Hepatocyte (in vitro differentiated cells): ENCODE data around the gene GTPBP1. TPM values are rescaled to one million over a fixed set of nuclear protein-coding genes. Genes with fewer than 3 reads are reported as not detected.

Experiments used
- DNase-seq: peaks from one replicate; pipeline ENCODE4 v3.0.0-alpha.2; 2016; ENCODE audit warnings: low spot score
- H2AFZ ChIP-seq: fragments of 200-600 bp; sonication (generic); 2 replicates; pipeline ENCODE4 v1.6.0; 2016; ENCODE audit warnings: antibody characterized with exemption, mild to moderate bottlenecking
- H3K27ac ChIP-seq: fragments of 200-600 bp; sonication (generic); 2 replicates; pipeline ENCODE4 v1.5.1; 2016; ENCODE audit warnings: mild to moderate bottlenecking
- H3K27me3 ChIP-seq: fragments of 200-600 bp; sonication (generic); 2 replicates; pipeline ENCODE4 v1.6.1; 2016
- H3K36me3 ChIP-seq: fragments of 200-600 bp; sonication (generic); replicated peaks from 2 replicates; pipeline ENCODE4 v1.5.1; 2016; ENCODE audit warnings: low read depth; ENCODE audit not compliant: insufficient read depth
- H3K4me1 ChIP-seq: fragments of 200-600 bp; sonication (generic); 2 replicates; pipeline ENCODE4 v1.5.1; 2016; ENCODE audit warnings: mild to moderate bottlenecking, moderate library complexity; ENCODE audit not compliant: insufficient read depth
- H3K4me2 ChIP-seq: fragments of 200-600 bp; sonication (generic); 2 replicates; pipeline ENCODE4 v1.6.0; 2016
- H3K4me3 ChIP-seq: fragments of 200-600 bp; sonication (generic); 2 replicates; pipeline ENCODE4 v1.5.1; 2016; ENCODE audit warnings: mild to moderate bottlenecking
- H3K79me2 ChIP-seq: fragments of 200-600 bp; sonication (generic); 2 replicates; pipeline ENCODE4 v1.6.0; 2017; ENCODE audit warnings: mild to moderate bottlenecking
- H3K9me2 ChIP-seq: fragments of 200-600 bp; sonication (generic); replicated peaks from 2 replicates; pipeline ENCODE4 v1.6.0; 2017; ENCODE audit warnings: mild to moderate bottlenecking; ENCODE audit not compliant: insufficient read depth
- H3K9me3 ChIP-seq: fragments of 200-600 bp; sonication (generic); 2 replicates; pipeline ENCODE4 v1.5.1; 2016; ENCODE audit warnings: low read depth, mild to moderate bottlenecking
- H4K20me1 ChIP-seq: fragments of 200-600 bp; sonication (generic); 2 replicates; pipeline ENCODE4 v1.6.0; 2016; ENCODE audit warnings: mild to moderate bottlenecking; ENCODE audit not compliant: insufficient read depth, poor library complexity, severe bottlenecking
- EZH2 ChIP-seq: fragments of 200-600 bp; sonication (generic); IDR thresholded peaks from 2 replicates; pipeline ENCODE4 v1.6.1; 2016; ENCODE audit warnings: antibody characterized with exemption, mild to moderate bottlenecking, borderline replicate concordance
- EZH2phosphoT487 ChIP-seq: fragments of 200-600 bp; sonication (generic); IDR thresholded peaks from one replicate; pipeline ENCODE4 v1.6.1; 2018; ENCODE audit warnings: antibody characterized with exemption, mild to moderate bottlenecking, low read depth, moderate library complexity; ENCODE audit not compliant: unreplicated experiment, severe bottlenecking
- WGBS: methylation state at CpG from one replicate; pipeline ENCODE4 v1.1.6; 2016; ENCODE audit warnings: low lambda C conversion rate; ENCODE audit errors: missing lambda C conversion rate; 5-methylcytosine and 5-hydroxymethylcytosine counted together
- polyA plus RNA-seq: library from polyadenylated mRNA; unstranded; fragments of >200 nt; fragmentation: Nextera tagmentation; extraction: Ambion mirVana; gene quantifications from 2 replicates; pipeline ENCODE4 v1.2.1, GENCODE V29; 2016
- total RNA-seq: library from RNA; depleted of rRNA; stranded (reverse); fragments of >200 nt; gene quantifications from 2 replicates; pipeline ENCODE4 v1.2.3, GENCODE V29; 2014
- TF ChIP-seq, protein P1 (sequence below): fragments of 200-600 bp; sonication (generic); IDR thresholded peaks from 2 replicates; pipeline ENCODE4 v1.5.1; 2016; ENCODE audit warnings: antibody characterized with exemption, mild to moderate bottlenecking; ENCODE audit not compliant: poor library complexity

GTPBP1 gene
- total and polyA plus RNA-seq, 2 experiments from 2014 or later: 28.6 to 36.8 TPM

DNA sequence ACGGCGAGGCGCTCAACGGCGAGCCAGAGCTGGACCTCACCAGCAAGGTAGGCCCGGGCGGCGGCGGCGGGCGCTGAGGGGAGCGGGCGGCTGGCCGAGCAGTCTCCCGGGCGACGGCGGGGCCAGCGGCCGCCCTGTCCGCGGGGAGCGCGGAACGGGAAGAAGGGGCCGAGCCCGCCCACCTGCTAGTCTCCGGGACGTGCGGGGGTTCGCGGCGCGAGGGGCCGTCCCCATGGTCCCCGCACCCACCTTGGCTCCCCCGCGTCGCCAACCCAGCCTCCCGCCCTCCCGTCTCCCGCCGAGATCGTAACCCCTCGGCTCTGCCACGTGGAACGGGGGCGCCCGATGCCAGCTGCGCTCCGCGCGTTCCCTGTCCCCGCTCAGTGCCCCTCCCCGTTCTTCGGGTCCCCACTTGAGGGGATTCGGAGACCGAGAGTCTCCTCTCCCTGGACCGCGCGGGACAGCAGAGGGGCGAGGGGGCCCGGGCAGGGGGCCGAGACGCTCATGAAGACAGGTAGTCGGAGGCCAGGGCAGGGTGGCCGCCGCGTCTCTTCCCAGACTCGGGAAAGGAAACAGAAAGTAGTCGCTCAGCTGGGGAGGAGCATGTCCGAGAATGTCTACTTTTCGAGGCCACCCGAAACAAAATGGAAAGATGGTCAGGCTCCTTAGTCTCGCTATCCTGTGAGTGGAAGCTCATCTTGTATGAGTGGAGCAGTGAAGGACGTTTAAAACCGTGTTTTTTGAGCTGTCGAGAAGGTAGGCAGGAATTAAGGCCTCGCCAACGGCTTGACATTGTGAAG lies 557 bp downstream of the GTPBP1 start:
- H3K9me2 ChIP-seq: no peaks in the 10 kb centered on the region
- no peak for TF ChIP-seq EZH2
- no peak for TF ChIP-seq EZH2phosphoT487
- TF ChIP-seq, protein P1, sequence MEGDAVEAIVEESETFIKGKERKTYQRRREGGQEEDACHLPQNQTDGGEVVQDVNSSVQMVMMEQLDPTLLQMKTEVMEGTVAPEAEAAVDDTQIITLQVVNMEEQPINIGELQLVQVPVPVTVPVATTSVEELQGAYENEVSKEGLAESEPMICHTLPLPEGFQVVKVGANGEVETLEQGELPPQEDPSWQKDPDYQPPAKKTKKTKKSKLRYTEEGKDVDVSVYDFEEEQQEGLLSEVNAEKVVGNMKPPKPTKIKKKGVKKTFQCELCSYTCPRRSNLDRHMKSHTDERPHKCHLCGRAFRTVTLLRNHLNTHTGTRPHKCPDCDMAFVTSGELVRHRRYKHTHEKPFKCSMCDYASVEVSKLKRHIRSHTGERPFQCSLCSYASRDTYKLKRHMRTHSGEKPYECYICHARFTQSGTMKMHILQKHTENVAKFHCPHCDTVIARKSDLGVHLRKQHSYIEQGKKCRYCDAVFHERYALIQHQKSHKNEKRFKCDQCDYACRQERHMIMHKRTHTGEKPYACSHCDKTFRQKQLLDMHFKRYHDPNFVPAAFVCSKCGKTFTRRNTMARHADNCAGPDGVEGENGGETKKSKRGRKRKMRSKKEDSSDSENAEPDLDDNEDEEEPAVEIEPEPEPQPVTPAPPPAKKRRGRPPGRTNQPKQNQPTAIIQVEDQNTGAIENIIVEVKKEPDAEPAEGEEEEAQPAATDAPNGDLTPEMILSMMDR: no peak
- peaks cover 22% of the 10 kb centered on the region for H3K4me1 ChIP-seq
- peak overlapping the region; percentile 83 for H3K27ac ChIP-seq
- H3K79me2 ChIP-seq: peaks cover 50% of the 10 kb centered on the region
- 1% methylated on average over 39 of the region's 80 CpGs for WGBS
- DNase-seq: peak; percentile 62
- H3K36me3 ChIP-seq: no peaks in the 10 kb centered on the region
- H2AFZ ChIP-seq: peak overlapping the region; percentile 43
- H3K4me3 ChIP-seq: peak overlapping the region; percentile 23
- no peaks in the 10 kb centered on the region for H3K9me3 ChIP-seq
- peaks cover 47% of the 10 kb centered on the region for H4K20me1 ChIP-seq
- no peaks in the 10 kb centered on the region for H3K27me3 ChIP-seq
- H3K4me2 ChIP-seq: peak overlapping the region; percentile 90

DNA sequence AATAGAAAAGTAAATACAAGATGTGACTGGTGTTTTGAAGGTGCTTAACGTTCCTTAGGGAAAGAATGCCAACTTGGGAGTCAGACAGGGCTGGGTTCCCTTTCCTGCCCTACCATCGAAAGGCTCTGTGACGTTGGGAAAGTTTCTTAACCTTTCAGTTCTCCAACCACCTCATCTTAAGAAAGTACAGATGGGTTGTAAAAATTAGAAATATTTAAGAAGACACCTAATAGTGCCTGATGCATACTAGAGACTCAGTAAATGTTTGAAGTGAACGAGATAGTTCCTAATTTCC lies 1.1 kb downstream of the GTPBP1 start:
- H3K27me3 ChIP-seq: no peaks in the 10 kb centered on the region
- peak overlapping the region; percentile 90 for H3K4me2 ChIP-seq
- WGBS: 8% methylated on average over 4 of the region's 4 CpGs
- H3K27ac ChIP-seq: peak overlapping the region; percentile 83
- no peak for DNase-seq
- no peaks in the 10 kb centered on the region for H3K9me2 ChIP-seq
- H3K79me2 ChIP-seq: peaks cover 56% of the 10 kb centered on the region
- no peaks in the 10 kb centered on the region for H3K9me3 ChIP-seq
- peaks cover 53% of the 10 kb centered on the region for H4K20me1 ChIP-seq
- peaks cover 18% of the 10 kb centered on the region for H3K4me1 ChIP-seq
- TF ChIP-seq, protein P1: no peak
- TF ChIP-seq EZH2 (no peak), EZH2phosphoT487 (no peak)
- peak overlapping the region; percentile 23 for H3K4me3 ChIP-seq
- H3K36me3 ChIP-seq: no peaks in the 10 kb centered on the region
- H2AFZ ChIP-seq: peak overlapping the region; percentile 43

DNA sequence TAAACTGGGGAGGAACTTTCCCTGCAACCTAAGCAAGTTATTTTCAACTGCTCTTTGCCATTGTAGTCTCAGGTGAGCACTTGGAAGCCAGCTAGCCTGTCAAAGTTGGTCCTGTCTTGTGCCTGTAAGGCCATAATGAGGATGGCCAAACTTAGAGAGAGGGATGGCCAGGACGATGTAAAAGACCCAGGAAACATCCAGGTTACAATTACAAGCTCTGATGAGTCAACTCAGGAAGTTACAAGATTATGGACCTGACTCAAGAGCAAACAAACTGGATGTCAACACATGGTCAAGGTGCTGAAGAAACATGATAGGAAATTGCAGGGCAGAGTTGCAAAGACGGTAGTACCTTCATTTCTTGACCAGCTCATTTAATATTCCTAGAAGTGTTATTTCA lies 1.6 kb downstream of the GTPBP1 start:
- Histone ChIP-seq H3K4me2 (peak overlapping the region; percentile 90), H3K9me2 (no peaks in the 10 kb centered on the region), H3K4me1 (peaks cover 18% of the 10 kb centered on the region), H3K27ac (peak overlapping the region; percentile 83), H4K20me1 (peaks cover 58% of the 10 kb centered on the region), H3K27me3 (no peaks in the 10 kb centered on the region), H2AFZ (no peak overlapping the region), H3K9me3 (no peaks in the 10 kb centered on the region), H3K4me3 (peak overlapping the region; percentile 23), H3K36me3 (no peaks in the 10 kb centered on the region), H3K79me2 (peaks cover 61% of the 10 kb centered on the region)
- DNase-seq: peak; percentile 56
- TF ChIP-seq EZH2phosphoT487: no peak
- 18% methylated on average over 2 of the region's 2 CpGs for WGBS

DNA sequence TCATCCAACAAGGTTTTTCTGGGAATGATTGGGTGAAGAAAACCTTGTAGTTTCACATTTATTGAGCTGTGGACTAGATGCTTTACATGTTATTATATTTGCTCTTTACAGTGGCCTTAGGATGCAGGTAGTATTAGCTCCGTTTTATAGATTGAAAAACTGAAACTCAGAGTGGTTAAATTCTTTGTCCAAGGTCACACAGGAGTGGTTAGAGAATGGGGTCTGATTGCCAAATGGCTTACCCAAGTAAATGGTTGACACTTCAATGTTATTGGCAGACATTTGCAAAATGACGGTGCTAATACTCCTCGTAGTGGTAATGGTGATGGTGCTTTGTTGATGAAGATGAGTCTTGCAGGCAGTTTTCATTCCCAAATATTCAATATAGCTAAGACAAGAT lies 2.2 kb downstream of the GTPBP1 start:
- Histone ChIP-seq H3K9me3 (no peaks in the 10 kb centered on the region), H2AFZ (no peak overlapping the region), H3K4me2 (peak overlapping the region; percentile 90), H3K4me1 (peaks cover 18% of the 10 kb centered on the region), H4K20me1 (peaks cover 64% of the 10 kb centered on the region), H3K79me2 (peaks cover 67% of the 10 kb centered on the region), H3K27me3 (no peaks in the 10 kb centered on the region), H3K4me3 (no peak overlapping the region), H3K9me2 (no peaks in the 10 kb centered on the region), H3K36me3 (no peaks in the 10 kb centered on the region), H3K27ac (peak overlapping the region; percentile 45)
- TF ChIP-seq EZH2 (no peak), EZH2phosphoT487 (no peak)
- TF ChIP-seq, protein P1: no peak
- DNase-seq: no peak
- WGBS: 88% methylated on average over 3 of the region's 3 CpGs
